SK-N-SH treated with all-trans-retinoic acid at 6 μM for 48 hours (cell line): Measurements from ENCODE around the gene RIT1.

Source experiments
- ARNTL ChIP-seq: fragments of 450-650 bp; formaldehyde crosslinking; IDR thresholded peaks from 2 replicates; pipeline ENCODE4 v1.5.0; 2020; ENCODE audit warnings: low read depth, mild to moderate bottlenecking, moderate library complexity, borderline replicate concordance
- RARB ChIP-seq: fragments of 250-450 bp; sonication (Bioruptor Pico); IDR thresholded peaks from 2 replicates; pipeline ENCODE4 v1.8.0; 2021; ENCODE audit warnings: mild to moderate bottlenecking, moderate library complexity
- ZNF565 ChIP-seq: fragments of 450-650 bp; formaldehyde crosslinking; conservative IDR thresholded peaks from 2 replicates; pipeline ENCODE4 v1.5.0; 2020; ENCODE audit warnings: low read depth, mild to moderate bottlenecking, moderate library complexity
- TF ChIP-seq, protein P1 (sequence below): fragments of 250-450 bp; sonication (Bioruptor Pico); IDR thresholded peaks from 2 replicates; pipeline ENCODE4 v1.5.0; 2020; ENCODE audit warnings: mild to moderate bottlenecking, moderate library complexity

DNA sequence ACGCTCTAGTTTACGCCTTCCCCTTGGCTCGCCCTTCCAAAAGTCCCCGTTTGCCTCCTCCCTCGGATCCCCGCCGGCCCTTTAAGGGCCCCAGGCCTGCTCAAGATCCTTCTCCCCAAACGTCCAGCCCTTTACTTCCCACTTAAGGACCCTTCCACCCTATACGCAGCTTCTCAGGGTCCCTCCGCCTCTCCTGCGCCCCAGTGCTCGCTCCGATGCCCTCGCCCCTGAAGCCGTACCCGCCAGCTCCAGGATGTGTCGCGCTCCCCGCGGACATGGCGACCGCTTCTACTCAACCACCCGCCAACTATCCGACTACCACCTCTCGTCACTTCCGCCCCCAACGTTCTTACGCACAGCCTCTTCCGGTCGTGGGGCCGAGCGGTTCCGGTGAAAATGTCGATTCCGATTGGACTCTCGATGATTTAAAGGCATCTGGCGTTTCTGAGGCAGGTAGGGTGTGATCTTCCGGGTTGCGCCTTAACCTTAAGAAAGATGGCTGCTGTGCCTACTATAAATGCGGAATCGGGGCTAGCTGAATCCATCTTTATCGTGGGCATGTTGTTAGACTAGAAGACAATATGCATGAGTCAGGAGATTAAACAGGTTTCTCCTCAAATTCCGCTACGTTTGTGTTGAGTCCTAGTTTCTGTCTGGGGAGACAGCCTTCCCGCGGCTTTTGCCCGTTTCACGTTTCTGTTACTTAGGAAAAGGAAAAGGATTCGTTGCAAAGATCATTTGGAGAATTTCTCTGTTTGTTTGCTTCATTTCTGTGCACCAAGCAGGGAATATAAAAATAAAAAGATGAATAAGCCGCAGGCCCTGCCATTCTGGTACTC, 23.2 kb upstream of the RIT1 start, which contains the start of gene KHDC4:
- TF ChIP-seq ARNTL (CRISPR knock-in tag) = no peak
- TF ChIP-seq RARB (CRISPR knock-in tag) = no peak
- TF ChIP-seq, protein P1, sequence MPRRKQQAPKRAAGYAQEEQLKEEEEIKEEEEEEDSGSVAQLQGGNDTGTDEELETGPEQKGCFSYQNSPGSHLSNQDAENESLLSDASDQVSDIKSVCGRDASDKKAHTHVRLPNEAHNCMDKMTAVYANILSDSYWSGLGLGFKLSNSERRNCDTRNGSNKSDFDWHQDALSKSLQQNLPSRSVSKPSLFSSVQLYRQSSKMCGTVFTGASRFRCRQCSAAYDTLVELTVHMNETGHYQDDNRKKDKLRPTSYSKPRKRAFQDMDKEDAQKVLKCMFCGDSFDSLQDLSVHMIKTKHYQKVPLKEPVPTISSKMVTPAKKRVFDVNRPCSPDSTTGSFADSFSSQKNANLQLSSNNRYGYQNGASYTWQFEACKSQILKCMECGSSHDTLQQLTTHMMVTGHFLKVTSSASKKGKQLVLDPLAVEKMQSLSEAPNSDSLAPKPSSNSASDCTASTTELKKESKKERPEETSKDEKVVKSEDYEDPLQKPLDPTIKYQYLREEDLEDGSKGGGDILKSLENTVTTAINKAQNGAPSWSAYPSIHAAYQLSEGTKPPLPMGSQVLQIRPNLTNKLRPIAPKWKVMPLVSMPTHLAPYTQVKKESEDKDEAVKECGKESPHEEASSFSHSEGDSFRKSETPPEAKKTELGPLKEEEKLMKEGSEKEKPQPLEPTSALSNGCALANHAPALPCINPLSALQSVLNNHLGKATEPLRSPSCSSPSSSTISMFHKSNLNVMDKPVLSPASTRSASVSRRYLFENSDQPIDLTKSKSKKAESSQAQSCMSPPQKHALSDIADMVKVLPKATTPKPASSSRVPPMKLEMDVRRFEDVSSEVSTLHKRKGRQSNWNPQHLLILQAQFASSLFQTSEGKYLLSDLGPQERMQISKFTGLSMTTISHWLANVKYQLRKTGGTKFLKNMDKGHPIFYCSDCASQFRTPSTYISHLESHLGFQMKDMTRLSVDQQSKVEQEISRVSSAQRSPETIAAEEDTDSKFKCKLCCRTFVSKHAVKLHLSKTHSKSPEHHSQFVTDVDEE (CRISPR knock-in tag) = peak; percentile 30; the same call in 1 of the 2 replicates
- no peak for TF ChIP-seq ZNF565 (CRISPR knock-in tag)
